ENCODE data around the gene WRAP73. TPM values are rescaled to one million over a fixed set of nuclear protein-coding genes. Genes with fewer than 3 reads are reported as not detected.

WRAP73 gene, protein sequence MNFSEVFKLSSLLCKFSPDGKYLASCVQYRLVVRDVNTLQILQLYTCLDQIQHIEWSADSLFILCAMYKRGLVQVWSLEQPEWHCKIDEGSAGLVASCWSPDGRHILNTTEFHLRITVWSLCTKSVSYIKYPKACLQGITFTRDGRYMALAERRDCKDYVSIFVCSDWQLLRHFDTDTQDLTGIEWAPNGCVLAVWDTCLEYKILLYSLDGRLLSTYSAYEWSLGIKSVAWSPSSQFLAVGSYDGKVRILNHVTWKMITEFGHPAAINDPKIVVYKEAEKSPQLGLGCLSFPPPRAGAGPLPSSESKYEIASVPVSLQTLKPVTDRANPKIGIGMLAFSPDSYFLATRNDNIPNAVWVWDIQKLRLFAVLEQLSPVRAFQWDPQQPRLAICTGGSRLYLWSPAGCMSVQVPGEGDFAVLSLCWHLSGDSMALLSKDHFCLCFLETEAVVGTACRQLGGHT
- total RNA-seq = 12.6 to 17.6 TPM (median 15.5 TPM) in 3 replicates
- long read RNA-seq, transcript WRAP73-201 (12 exons, 1,665 nt) = major isoform, 17 of 37 reads
- long read RNA-seq, transcript WRAP73-202 (11 exons, 1,998 nt) = minor isoform, 6 of 37 reads
- long read RNA-seq, partial matches to known transcripts = 6 of 37 reads
- long read RNA-seq, other reads (novel, unspliced or antisense) = 8 of 37 reads

DNA sequence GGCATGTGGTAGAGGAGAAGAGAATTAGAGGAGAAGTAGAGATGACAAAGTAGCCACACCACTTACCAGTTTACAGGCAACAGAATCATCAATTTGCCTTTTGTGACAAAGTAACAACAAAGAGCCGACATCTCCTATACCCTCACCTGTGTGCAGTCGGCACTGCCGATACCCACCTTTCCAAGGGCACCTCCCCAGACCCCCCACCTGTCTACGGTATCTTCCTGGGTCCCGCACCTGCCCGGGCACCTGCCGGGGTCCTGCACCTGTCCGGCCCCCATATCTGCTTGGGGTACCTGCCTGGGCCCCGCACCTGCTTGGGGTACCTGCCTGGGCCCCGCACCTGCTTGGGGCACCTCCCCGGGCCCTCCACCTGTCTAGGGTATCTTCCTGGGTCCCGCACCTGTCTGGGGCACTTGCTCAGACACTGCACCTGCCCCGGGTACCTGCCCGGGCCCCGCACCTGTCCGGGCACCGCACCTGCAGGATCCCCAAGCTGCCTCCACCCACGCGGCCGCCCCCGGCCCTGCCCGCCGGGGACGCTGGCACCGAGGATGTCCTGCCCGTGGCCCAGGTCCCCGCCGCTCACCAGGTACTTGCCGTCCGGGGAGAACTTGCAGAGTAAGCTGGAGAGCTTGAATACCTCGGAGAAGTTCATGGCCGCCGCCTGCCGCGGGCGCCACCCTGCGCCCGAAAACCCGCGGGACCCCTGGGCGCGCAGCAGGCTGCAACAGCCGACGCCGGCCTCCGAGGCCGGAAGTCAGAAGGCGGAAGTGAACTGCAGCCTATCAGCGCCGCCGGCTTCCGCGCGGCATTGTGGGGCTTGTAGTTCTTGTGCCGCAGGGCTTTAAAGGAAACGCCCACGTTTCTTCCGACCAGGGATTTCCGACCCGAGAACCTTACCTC, at the start of gene WRAP73:
Gene WRAP73, minus strand, starts transcription at position 762 of the 906 bp plus-strand sequence. Its CDS starts 104 bp downstream, at position 658.
- H3K27ac Mint-ChIP-seq (ENCODE audit: unreplicated experiment) = no peak within 1 kb of the TSS
- H3K36me3 Mint-ChIP-seq (ENCODE audit: low read depth) = peaks cover 7% of the 10 kb centered on the region
- TF ChIP-seq CTCF (IDR thresholded peaks at IDR 0.05) = peak; percentile 46
- H3K9me3 Mint-ChIP-seq (ENCODE audit: low read depth) = no peaks in the 10 kb centered on the region
- peak; percentile 90 for DNase-seq (ENCODE audit: low spot score)
- peaks cover 22% of the 10 kb centered on the region for H3K27me3 Mint-ChIP-seq (ENCODE audit: low read depth)
- peaks cover 16% of the 10 kb centered on the region for H3K4me1 Mint-ChIP-seq (ENCODE audit: low read depth)
- peak within 1 kb of the TSS; percentile 69 for H3K4me3 Mint-ChIP-seq (ENCODE audit: unreplicated experiment)

DNA sequence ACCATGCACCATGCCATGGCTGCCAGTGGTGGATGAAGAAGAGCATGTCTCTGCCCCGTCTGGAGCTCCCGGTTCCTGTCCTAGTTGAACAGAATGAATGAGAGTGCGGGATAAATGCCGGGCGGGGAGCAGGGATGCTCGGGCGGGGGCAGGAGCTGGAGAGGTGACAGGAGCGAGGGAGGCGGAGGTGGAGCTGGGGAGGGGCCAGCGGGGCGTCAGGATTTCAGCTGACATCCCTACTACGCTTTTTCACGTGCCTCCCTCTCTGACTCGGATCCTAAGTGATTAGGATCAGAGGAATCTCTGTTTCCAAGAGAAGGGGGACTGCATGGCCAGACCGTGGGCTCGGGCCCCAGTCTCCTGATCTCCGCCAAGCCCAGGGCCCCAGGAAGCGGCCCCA, 49.7 kb upstream of the WRAP73 start:
- peaks cover 8% of the 10 kb centered on the region for H3K4me1 Mint-ChIP-seq (ENCODE audit: low read depth)
- no peak overlapping the region for H3K4me3 Mint-ChIP-seq (ENCODE audit: unreplicated experiment)
- TF ChIP-seq CTCF (IDR thresholded peaks at IDR 0.05) = no peak
- no peaks in the 10 kb centered on the region for H3K36me3 Mint-ChIP-seq (ENCODE audit: low read depth)
- peaks cover 40% of the 10 kb centered on the region for H3K27me3 Mint-ChIP-seq (ENCODE audit: low read depth)
- DNase-seq (ENCODE audit: low spot score) = no peak
- no peak overlapping the region for H3K27ac Mint-ChIP-seq (ENCODE audit: unreplicated experiment)
- H3K9me3 Mint-ChIP-seq (ENCODE audit: low read depth) = no peaks in the 10 kb centered on the region

- Mint-ChIP-seq H3K27ac (ENCODE audit: unreplicated experiment) (no peak overlapping the region), H3K27me3 (ENCODE audit: low read depth) (peaks cover 38% of the 10 kb centered on the region), H3K4me3 (ENCODE audit: unreplicated experiment) (no peak overlapping the region), H3K36me3 (ENCODE audit: low read depth) (no peaks in the 10 kb centered on the region), H3K9me3 (ENCODE audit: low read depth) (no peaks in the 10 kb centered on the region), H3K4me1 (ENCODE audit: low read depth) (peaks cover 8% of the 10 kb centered on the region)
- DNase-seq (ENCODE audit: low spot score) = no peak
- no peak for TF ChIP-seq CTCF (IDR thresholded peaks at IDR 0.05)
These were observed 48.9 kb upstream of the WRAP73 start for GRCh38 chr1:3698660-3699408.

GRCh38 chr1:3697810-3698209, 47.9 kb upstream of the WRAP73 start:
- no peak overlapping the region for H3K4me3 Mint-ChIP-seq (ENCODE audit: unreplicated experiment)

More at GRCh38 chr1:3697810-3698209, 47.9 kb upstream of the WRAP73 start:
- H3K4me1 Mint-ChIP-seq (ENCODE audit: low read depth) = peaks cover 3% of the 10 kb centered on the region
- DNase-seq (ENCODE audit: low spot score) = no peak
- no peaks in the 10 kb centered on the region for H3K9me3 Mint-ChIP-seq (ENCODE audit: low read depth)
- H3K36me3 Mint-ChIP-seq (ENCODE audit: low read depth) = no peaks in the 10 kb centered on the region
- no peak overlapping the region for H3K27ac Mint-ChIP-seq (ENCODE audit: unreplicated experiment)
- peaks cover 38% of the 10 kb centered on the region for H3K27me3 Mint-ChIP-seq (ENCODE audit: low read depth)
- TF ChIP-seq CTCF (IDR thresholded peaks at IDR 0.05) = no peak
